ENCODE results near the gene PRTFDC1. TPM values are rescaled to one million over a fixed set of nuclear protein-coding genes. Genes with fewer than 3 reads are reported as not detected.

Gene PRTFDC1
- total and polyA plus RNA-seq, 2 of the 8 experiments (the other 6 are each of a cell fraction or from before 2014, with no cell fraction given): 5.9 to 6.6 TPM

- H4K91ac ChIP-seq (replicated peaks; ENCODE audit: insufficient read length, low read length): no peak overlapping the region
- H3K14ac ChIP-seq (ENCODE audit: insufficient read length): no peak overlapping the region
- CTCF ChIA-PET (ENCODE audit: partially characterized antibody): interaction anchor here (1.3 to 1.4 kb wide), 2 partner anchors 9 to 15 kb away, joined by 3 to 4 read pairs; no protein-coding TSS in a partner anchor
- H3K23ac ChIP-seq (ENCODE audit: insufficient read length): no peak overlapping the region
- H3K56ac ChIP-seq (replicated peaks; ENCODE audit: insufficient read length, low read depth, low read length): no peak overlapping the region
- H2BK120ac ChIP-seq (replicated peaks; ENCODE audit: low read depth, low read length): no peak overlapping the region
- H2AFZ ChIP-seq (ENCODE audit: low read length): no peak overlapping the region
- no peak overlapping the region for H3K9ac ChIP-seq (replicated peaks in 1 of 4; ENCODE audit: extremely low read depth in 1 of 4, low read depth in 3 of 4, low read length in 3 of 4)
- no peak overlapping the region for H2BK20ac ChIP-seq (ENCODE audit: low read length)
- H3K23me2 ChIP-seq (ENCODE audit: low read depth, low read length): no peaks in the 10 kb centered on the region
- H3K79me2 ChIP-seq (ENCODE audit: control insufficient read depth in 1 of 2, insufficient read depth in 2 of 2, low read length in 2 of 2): no peaks in the 10 kb centered on the region
- DNase-seq (ENCODE audit: low read depth in 1 of 2, low spot score in 2 of 2): no peak
- no peak overlapping the region for H3K18ac ChIP-seq (ENCODE audit: extremely low read depth, low read length)
- 95% methylated on average over 2 of the region's 2 CpGs; no CpG with 5 or more reads in 1 of the 2 experiments for WGBS, 2 experiments (ENCODE audit: extremely low coverage in 1 of 2, insufficient coverage in 1 of 2, insufficient read length in 1 of 2, insufficient replicate concordance in 2 of 2, low coverage in 1 of 2, low lambda C conversion rate in 2 of 2, missing lambda C conversion rate in 1 of 2)
- H3K4me3 ChIP-seq (ENCODE audit: extremely low read depth in 1 of 4, insufficient read depth in 2 of 4, low read depth in 3 of 4, low read length in 4 of 4): no peak overlapping the region
- POLR2A ChIA-PET (ENCODE audit: partially characterized antibody): no interaction called here
- no peak for FAIRE-seq
- no peak overlapping the region for H2BK5ac ChIP-seq (ENCODE audit: low read depth, low read length)
- TF ChIP-seq USF2 (IDR thresholded peaks at IDR 0.05; ENCODE audit: low read length) (no peak), CBX8 (IDR thresholded peaks at IDR 0.05; ENCODE audit: borderline replicate concordance, low read depth, low read length) (no peak)
- no peak overlapping the region for H3K4me2 ChIP-seq (ENCODE audit: insufficient read depth in 1 of 2, low read depth in 2 of 2, low read length in 2 of 2)
- H3K27me3 ChIP-seq (replicated peaks in 1 of 4; ENCODE audit: control insufficient read depth in 3 of 4, extremely low read depth in 1 of 4, insufficient read depth in 3 of 4, low read length in 3 of 4): no peaks in the 10 kb centered on the region
- H3K4ac ChIP-seq (replicated peaks; ENCODE audit: insufficient read length, low read depth, low read length): no peak overlapping the region
- no peaks in the 10 kb centered on the region for H3K36me3 ChIP-seq (ENCODE audit: control insufficient read depth in 2 of 4, insufficient read depth in 4 of 4, low read length in 3 of 4)
- H3K79me1 ChIP-seq (ENCODE audit: low read depth, low read length): no peaks in the 10 kb centered on the region
- H4K5ac ChIP-seq (ENCODE audit: insufficient read length, low read depth, low read length): no peak overlapping the region
- H4K8ac ChIP-seq (ENCODE audit: extremely low read depth, insufficient read depth, low read length): no peak overlapping the region
- no peak overlapping the region for H3K27ac ChIP-seq (ENCODE audit: low read depth, low read length)
- H2BK15ac ChIP-seq (ENCODE audit: low read length): no peak overlapping the region
- H3K4me1 ChIP-seq (replicated peaks in 1 of 4; ENCODE audit: control insufficient read depth in 3 of 4, insufficient read depth in 4 of 4, low read length in 3 of 4): no peaks in the 10 kb centered on the region; a peak in 1 of 7 replicates
- H2AK5ac ChIP-seq (ENCODE audit: low read depth, low read length): no peak overlapping the region
- H4K20me1 ChIP-seq (replicated peaks in 1 of 2; ENCODE audit: control insufficient read depth in 1 of 2, insufficient read depth in 2 of 2, low read length in 2 of 2): no peaks in the 10 kb centered on the region
- no peak overlapping the region for H2BK12ac ChIP-seq (ENCODE audit: low read depth, low read length)
- H3K9me3 ChIP-seq (ENCODE audit: insufficient read depth in 2 of 2, low read depth in 1 of 2, low read length in 1 of 2): no peaks in the 10 kb centered on the region
Measured at GRCh38 chr10:24899571-24899970, 52.8 kb downstream of the PRTFDC1 start.

Data from H1 (cell line).